HG03039 (cell line): Measurements from ENCODE around the gene HMHB1.
"Not testable (repeated sequence)": the region's sequence is repeated elsewhere in the genome, so short reads cannot be mapped to it uniquely, and the experiment has no call there.

Source experiments
- ATAC-seq: cut with Tn5 transposase; IDR thresholded peaks from one replicate; pipeline ENCODE4 v1.9.1; 2021; ENCODE audit warnings: mild to moderate bottlenecking, moderate library complexity; ENCODE audit not compliant: unreplicated experiment

HMHB1 gene

GRCh38 chr5:143801252-143801939 lies 10.6 kb upstream of the HMHB1 start:
- no peak for ATAC-seq

- no peak for ATAC-seq
These were observed 6.1 kb upstream of the HMHB1 start for GRCh38 chr5:143805861-143806260.

GRCh38 chr5:143806579-143806978 lies 5.4 kb upstream of the HMHB1 start:
- ATAC-seq, result peak; percentile 61

- no peak for ATAC-seq
These were observed 4.6 kb upstream of the HMHB1 start for GRCh38 chr5:143807401-143807800.

GRCh38 chr5:143816370-143816769 lies 4.4 kb downstream of the HMHB1 start:
- not testable (repeated sequence) for ATAC-seq

- ATAC-seq, result no peak
These were observed 7.8 kb downstream of the HMHB1 start for GRCh38 chr5:143819716-143820115.

- no peak for ATAC-seq
These were observed 8.5 kb downstream of the HMHB1 start for GRCh38 chr5:143820451-143820850.

- peak; percentile 56 for ATAC-seq
These were observed 13.1 kb downstream of the HMHB1 start for GRCh38 chr5:143824851-143825720.

GRCh38 chr5:143826951-143827444 lies 15.0 kb downstream of the HMHB1 start:
- ATAC-seq, result peak; percentile 85

GRCh38 chr5:143828710-143829109 lies 16.7 kb downstream of the HMHB1 start:
- ATAC-seq, result no peak

GRCh38 chr5:143833177-143833576 lies 21.2 kb downstream of the HMHB1 start:
- no peak for ATAC-seq

- ATAC-seq, result no peak
These were observed 23.3 kb downstream of the HMHB1 start for GRCh38 chr5:143835251-143835650.

GRCh38 chr5:143836161-143836725 lies 24.3 kb downstream of the HMHB1 start:
- no peak for ATAC-seq

GRCh38 chr5:143837306-143837848 lies 25.4 kb downstream of the HMHB1 start:
- no peak for ATAC-seq

GRCh38 chr5:143841446-143841845 lies 29.5 kb downstream of the HMHB1 start:
- no peak for ATAC-seq

GRCh38 chr5:143842920-143843319 lies 31.0 kb downstream of the HMHB1 start:
- no peak for ATAC-seq

- no peak for ATAC-seq
These were observed 31.5 kb downstream of the HMHB1 start for GRCh38 chr5:143843461-143843860.

- ATAC-seq, result no peak
These were observed 38.2 kb downstream of the HMHB1 start for GRCh38 chr5:143850050-143850683.

- no peak for ATAC-seq
These were observed 39.4 kb downstream of the HMHB1 start for GRCh38 chr5:143851383-143851782.

- ATAC-seq, result no peak
These were observed 48.2 kb downstream of the HMHB1 start for GRCh38 chr5:143860211-143860610.

GRCh38 chr5:143862271-143862670 lies 50.3 kb downstream of the HMHB1 start:
- no peak for ATAC-seq
